Activated CD4-positive, alpha-beta T cell treated with anti-CD3 and anti-CD28 coated beads, Interleukin-2, amount 50 U/mL, for 48 hours (primary cell): ENCODE measurements around the gene GABRR3.
A peak's percentile ranks its signal among the peaks of the same experiment; 100 is the strongest.
"Not testable (repeated sequence)": the region's sequence is repeated elsewhere in the genome, so short reads cannot be mapped to it uniquely, and the experiment has no call there.

Experiments used
- DNase-seq, 2 experiments: peaks; one replicate each; pipeline ENCODE4 v3.0.0-alpha.2; 2020

The GABRR3 gene

DNA sequence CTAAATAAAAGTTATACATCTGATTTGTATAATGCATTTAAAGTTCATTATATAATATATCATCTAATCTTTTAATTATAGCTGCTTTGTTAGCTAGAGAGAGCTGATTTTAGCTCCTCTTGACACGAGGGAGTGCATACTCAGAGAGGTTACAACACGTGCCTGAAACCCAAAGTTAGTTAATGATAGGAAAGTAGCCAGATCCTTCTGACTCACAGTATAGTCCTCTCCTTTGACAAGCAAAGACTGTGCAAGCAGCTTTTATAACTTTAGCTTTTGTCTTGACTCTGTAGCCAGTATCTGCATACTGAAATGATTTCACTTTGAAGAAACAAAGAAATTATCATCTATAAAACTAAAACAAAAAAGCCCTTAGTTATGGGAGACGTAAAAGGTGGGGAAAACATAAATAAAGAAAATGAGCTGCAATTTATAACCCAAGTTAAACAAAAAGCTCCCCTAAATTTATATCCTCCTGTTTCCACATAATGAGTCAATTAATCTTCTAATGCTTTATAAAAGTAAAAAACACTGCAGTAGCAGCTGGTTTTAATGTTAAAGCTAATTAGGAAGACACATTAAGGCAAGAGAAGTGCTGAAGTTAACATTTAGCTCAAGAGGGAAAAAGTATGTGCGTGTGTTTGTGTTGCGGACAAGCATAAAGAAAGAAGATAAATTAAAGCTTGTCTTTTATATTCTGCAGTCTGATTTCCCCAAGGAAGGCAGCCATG, 13.1 kb downstream of the GABRR3 start:
- no peak for DNase-seq

DNA sequence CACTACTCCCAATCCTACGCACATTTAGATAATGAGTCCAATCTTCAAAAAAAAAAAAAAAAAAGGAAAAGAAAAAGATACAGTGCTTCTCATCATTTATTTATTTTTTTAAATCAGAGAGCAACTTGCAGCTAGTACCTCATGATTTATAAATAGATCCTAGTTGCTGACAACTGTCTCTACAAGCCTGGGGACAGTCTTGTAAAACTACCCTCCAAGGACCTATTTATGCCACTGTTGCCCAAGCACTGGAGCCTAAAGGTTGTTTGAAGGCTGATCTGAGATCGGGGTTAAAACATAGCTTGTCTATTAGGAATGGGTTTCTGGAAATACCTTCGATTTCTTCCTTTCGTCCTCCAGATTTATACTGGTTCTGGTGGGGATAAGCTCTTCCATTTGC, 14.7 kb downstream of the GABRR3 start:
- no peak for DNase-seq

DNA sequence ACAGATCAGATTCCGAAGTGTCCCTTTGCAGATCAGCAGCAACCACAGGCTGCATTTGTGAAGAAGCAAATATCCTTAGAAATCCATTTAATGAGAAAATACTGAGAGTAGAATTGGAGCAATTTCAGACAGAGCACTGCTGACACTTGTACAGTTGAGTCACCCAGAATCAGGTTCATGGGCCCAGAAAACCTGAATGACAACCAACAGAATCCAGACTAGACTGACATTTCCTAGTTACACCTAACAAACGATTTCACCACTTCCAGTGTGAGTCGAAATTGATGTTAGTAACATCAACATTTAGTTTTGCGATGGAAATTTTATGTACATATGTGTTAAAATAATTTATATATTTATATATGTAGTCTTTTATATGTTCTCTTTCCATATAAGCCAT, 16.8 kb downstream of the GABRR3 start:
- DNase-seq, result no peak

DNA sequence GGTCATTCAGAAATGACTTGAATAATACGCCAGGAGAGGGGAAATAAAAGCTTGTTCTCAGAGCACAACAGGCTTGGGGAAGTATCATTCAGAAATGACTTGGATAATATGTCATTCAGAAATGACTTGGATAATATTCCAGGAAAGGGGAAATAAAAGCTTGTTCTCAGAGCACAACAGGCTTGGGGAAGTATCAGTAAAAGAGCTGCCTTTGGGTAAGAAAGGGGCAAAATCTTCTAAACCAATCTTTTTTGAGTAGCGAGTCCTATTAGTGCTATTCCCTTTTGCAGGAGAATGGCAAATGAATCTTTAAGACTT, 20.9 kb downstream of the GABRR3 start:
- DNase-seq, result no peak

DNA sequence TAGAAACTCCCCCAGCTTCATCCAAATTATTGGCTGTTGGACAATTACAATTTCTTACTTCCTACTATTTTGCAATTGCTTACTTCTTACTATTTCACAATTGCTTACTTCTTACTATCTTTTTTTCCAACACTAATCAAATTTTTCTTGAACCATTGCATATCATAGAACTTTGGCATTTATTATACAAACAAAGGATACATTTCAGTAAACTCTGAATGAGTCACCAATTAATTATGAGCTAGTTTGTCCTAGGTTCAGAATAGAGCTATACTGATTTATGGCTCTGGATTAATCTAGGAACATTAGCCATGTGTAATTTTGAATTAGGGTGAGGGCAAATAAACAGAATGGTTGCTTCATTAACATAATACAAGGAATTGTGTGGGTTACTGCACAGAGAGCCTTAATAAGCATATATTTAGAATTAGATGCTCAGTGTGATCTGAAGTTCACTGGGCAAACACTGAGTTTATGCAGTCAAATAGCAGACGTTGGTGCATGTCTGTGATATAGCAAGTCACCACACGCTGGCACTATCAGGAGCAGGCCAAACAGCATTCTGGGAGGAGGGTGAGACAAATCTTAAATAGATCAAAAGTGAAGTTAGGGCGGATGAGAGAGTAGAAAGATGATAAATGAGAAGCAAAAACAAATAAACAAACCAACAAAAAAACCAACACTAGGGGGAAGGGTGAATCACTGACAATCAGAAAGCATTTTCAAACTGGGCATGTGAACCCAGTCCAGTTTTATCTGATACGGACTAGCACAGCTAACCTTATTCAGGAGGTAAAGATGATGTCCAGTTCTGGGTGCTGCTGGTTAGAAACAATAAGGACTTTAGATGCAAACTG, 21.5 kb downstream of the GABRR3 start:
- no peak for DNase-seq

DNA sequence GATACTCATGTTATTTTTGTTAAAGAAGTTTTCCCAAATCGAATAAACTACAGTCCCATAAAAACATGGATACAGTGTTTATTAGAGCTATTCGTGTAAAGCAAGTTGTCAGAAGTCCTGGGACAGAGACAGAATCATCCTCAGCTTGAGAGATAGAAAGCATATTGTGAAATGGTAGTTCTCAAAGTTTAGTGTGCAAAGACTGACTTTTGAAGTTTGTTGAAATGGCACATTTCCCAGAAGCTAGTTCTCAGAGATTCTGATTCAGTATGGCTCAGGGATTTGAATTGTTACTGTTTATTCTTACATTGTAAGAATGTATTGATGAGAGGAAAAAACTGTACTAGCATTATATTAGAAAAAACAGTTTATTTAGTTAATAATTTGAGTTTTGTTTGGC, 22.1 kb downstream of the GABRR3 start:
- no peak for DNase-seq

DNA sequence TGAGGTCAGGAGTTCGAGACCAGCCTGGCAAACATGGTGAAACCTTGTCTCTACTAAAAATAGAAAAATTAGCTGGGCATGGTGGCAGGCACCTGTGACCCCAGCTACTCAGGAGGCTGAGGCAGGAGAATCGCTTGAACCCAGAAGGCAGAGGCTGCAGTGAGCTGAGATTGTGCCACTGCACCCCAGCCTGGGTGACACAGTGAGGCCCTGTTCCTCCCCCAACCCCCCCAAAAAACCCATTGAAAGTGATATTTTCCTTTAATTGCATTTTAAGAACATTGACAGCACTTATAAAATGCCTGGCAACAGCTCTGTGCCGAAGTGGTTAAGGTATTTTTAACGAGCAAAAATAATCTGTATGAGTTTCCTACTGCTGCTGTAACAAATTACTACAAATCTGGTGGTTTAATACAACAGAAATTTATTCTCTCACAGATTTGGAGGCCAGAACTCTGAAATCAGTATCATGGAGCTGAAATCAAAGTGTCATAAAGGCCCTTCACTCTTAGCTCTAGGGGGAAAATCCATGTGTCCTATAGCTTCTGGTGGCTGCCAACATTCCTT, 24.1 kb downstream of the GABRR3 start:
- DNase-seq, result not testable (repeated sequence)

DNA sequence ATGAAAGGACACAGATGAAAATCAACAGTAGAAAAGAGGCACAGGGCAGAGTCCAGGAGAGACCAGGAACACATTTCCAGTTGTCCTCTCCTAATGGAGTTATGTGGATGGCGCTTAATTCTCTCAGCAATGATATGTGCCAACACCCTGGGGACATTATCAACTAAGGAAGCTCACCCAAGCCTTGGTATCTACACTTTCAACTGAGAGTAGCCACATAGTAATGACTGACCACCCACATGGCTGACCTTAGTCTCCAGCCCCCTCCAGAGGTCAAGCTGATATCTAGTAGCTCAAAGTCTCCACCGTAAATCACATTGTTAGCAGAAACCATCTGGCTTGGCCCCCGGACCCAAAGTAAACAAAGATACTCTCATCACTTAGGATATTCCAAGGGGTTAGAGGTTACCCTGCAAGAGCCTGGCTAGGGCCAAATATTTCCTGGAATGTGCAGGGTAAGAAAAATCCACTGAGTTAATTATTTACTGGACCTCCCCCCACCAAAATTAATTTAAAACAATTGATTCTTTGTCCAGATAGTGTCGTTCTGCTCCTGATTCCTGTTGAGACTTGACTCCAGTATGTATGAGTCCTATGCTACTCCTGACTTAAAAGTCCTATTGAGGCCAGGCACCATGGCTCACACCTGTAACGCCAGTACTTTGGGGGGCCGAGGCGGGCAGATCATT, 24.8 kb downstream of the GABRR3 start:
- DNase-seq, result no peak

DNA sequence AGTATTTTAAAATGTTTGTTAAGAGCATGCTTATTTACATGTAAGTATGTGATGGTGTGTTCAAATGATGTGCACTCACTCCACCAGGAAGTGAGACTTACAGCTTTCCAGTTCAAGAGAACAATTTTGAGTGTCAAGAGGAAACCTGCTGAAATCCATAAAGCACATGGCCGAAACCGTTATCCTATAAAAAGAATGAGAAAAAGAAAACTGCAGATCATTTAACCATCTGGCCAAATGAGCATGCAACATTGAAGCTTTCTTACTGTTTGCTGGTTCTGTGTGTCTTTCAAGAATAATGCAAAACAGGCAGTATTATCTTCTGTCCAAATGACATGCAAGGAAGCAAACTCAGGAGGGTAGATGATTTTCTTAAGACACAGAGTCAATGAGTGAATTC, 26.3 kb downstream of the GABRR3 start:
- DNase-seq, result no peak

DNA sequence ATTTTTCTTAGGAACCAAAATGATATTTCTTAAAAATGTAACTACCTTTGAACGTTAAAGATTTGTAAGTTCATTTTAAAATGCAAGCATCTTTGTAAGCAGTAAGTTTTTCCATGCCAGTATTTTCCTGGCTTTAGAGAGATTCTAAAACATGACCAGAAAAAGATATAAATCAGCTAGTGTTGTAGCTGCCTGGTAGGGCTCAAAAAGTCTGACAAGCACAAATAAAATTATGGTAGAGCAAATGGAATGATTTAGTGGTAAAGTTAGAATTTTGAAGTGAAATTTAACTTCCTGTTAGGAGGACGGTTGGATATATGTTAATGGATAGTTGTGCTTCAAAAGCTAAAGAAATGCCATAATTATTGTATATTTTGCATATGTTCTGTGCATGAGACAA, 29.7 kb downstream of the GABRR3 start:
- no peak for DNase-seq

DNA sequence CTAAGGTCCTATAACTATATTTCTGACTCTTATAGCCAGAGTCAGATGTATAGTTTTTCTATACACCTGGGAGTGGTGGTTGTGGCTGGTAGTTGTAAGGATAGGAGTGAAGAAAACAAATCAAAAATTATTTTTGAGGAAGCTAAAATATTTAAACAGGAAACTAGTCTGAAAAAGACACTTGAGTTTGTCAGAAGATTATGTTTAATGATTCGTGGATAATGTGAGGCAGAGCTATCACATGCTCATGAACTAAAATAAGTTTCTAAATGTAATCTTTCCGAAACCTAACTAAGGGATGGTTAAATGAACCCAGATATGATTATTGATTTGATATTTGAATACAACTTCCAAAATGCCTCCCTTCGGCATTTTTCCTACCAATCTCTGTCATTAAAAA, 30.4 kb downstream of the GABRR3 start:
- DNase-seq, result no peak

DNA sequence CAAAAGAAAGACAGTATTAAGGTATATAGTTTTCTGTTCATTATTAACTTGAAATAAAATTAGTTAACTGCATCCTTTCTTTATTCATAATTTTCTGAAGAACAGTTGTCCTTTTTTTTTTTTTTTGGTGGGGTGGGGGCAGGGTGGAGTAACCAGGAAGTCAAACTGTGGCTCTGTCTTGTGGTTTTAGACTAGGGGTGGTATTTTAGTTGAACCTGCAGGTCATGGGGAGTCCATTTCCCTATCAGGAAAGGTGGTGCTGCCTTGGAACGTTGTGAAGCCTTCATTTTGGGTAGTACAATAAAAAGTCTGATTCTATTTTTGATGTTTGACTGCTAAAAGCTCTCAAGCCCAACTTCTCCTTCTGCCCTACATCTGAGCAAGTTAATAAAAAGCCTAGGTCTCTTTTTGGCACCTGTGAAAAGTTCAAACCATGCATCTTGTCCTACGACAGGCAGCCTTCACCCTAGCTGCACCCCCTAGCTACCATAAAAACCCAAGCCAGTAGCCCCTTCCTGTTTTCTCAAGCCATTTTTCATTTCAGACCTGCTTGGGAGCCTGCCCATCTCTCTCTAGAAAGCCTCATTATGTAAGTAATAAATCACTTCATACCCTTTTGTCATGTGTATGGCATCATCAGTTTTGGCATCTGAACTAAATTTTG, 31.7 kb downstream of the GABRR3 start:
- no peak for DNase-seq

DNA sequence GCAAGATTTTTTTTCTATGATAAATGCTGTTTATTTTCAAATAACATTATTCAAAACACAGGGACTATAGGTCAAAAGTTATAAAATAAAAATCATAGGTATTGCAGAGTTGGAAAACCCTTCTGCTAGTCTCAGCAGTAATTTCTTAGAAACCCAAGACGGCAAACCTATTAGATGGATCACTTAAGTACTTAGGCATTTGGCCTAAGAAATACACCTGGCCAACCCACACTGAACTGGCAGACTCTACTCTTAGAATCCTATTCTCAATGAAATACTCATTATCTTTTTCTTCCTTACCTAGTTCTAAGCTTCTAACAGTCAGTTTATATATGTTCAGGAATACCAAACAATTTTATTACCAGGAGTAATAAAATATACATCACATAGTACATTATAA, 32.4 kb downstream of the GABRR3 start:
- DNase-seq, result no peak

DNA sequence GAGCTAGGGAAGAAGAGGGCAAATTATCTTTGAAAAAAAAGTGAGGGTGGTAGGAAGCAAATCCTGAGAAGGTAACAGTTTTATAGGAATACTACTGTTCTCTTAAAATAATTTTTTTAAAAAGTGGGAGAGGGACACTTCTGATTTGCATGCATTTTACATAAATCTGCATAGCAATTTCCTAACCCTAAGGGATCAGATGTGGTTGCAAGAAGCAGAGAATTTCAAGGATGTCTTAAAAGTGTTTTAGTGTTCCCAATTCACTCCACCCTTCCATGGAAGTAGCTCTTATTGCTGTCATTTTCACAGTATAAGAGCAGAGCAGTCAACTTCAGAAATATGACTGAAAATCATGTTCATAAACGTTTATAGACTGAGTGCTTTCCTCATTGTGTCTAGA, 35.1 kb downstream of the GABRR3 start:
- DNase-seq, result no peak

DNA sequence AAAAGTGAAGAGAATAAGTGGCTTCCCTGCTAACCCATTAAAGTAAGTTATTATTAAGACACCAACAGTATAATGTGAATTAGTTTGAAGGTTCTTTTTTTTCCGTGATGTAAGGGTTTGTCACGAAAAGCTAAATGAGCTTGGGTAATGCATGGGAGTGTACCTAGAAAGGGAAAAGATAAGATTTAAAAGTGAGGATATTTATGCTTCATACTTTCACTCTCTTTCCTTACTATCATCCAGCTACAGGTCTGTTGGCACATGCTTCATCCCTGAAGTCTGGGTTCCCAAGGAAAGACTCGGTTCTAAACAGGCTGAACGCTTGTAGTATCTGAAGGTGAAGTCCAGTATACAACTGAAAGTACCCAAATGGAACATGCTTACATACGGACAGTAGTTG, 36.0 kb downstream of the GABRR3 start:
- no peak for DNase-seq

DNA sequence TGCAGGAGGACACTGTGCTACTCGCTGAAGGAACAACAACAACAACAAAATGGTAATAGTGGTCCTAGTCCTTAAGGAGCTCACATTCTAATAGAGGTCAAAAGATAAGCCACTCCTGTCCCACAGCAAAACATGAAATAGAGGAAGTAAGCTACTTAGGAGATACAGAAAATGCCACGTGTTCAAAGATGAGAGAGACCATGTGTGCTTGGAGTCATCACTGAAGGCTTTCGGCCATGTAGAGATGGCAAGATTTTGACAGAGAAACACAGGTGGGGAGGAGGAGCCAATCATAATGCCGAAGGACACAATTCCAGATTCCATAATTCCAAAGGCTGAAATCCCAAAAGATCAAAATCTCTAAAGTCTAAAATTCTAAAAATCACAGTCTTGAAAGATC, 38.1 kb downstream of the GABRR3 start:
- DNase-seq, result no peak

DNA sequence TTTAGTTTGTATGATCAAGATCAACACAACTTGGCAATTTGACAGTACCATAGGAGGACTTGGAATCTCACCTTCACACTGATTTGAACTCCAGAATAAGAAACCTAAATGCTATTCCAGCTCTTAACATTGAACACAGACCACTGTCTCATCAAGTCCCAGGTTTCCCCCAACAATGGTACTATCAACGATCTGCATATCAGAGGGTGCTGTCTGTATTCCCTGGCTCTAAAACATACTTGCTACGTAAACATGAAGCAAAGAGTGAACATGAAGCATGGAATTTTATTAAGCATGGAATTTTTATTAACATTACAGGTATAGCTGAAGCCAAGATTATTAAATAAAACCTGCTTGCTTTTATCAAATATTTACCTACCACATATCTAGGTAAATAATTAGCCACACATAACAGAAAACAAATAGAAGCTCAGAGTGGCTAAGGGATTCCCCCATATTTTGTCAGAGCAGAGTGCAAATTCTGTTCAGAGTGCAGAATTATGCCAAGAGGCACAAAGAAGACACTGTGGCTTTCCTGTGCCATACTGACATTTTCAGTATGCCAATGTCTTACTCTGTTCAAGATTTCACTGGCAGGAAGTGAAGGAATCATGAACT, 40.7 kb downstream of the GABRR3 start:
- DNase-seq, result no peak

DNA sequence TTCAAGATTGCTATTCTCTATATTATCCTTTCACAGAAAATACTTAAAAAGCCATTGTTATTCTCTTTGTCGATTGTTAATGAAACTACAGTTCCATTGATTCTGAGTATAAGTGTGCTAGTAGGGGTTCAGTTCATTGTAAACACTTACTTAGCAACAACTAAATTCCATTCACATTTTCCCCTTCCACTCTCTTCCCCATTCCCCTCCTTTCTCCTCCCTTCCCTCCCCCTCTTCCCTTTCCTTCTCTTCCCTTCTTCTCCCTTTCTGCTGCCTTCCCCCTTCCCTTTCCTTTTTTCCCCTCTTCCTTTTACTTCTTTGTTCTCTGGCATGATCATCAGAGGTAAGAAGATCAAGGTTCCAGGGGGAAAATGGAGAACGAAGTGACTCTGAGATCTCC, 41.6 kb downstream of the GABRR3 start:
- DNase-seq, result no peak

DNA sequence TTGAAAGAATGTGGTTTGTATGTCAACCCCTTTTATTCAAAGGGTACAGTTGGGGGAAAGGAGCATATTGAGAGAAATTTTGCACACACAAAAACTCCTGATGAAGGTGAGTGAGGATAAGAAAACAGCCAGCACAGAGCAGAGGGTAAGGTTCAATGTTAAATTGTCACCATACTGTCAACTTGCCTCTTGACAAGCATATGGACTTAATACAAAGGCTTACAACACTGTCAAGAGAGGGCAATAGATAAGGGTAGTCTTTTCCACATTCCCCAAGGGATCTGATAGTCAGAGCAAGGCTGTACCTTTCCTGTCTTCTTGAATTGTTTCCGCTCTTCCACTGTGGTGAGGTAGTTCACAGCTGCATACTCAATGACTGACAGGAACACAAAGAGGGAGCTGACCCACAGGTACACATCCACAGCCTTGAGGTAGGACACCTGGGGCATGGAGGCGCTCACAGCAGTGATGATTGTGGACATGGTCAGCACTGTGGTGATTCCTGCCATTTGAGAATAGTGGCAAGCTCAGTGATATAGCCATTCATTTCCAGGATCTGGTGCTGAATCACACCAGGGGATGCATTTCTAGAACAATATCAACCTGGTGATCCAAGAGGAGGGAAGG, 42.5 kb downstream of the GABRR3 start:
- DNase-seq, result no peak

DNA sequence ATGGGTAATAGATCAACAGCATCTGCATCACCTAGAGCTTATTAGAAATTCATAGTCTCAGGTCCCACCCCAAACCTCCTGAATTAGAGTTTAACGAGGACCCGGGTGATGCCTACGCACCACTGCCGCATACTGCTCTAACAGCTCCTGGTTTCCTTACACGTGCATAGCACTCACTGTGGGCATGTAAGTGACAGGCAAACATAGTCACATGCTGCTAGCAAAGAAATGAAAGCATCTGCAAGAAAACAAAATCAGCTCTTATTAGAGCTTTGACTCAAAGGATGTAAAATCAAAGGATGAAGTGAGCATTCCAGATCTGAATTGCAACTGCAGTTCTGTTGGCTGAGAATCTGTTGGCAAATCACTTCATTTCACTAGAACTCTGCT, 43.8 kb downstream of the GABRR3 start:
- DNase-seq, result no peak

DNA sequence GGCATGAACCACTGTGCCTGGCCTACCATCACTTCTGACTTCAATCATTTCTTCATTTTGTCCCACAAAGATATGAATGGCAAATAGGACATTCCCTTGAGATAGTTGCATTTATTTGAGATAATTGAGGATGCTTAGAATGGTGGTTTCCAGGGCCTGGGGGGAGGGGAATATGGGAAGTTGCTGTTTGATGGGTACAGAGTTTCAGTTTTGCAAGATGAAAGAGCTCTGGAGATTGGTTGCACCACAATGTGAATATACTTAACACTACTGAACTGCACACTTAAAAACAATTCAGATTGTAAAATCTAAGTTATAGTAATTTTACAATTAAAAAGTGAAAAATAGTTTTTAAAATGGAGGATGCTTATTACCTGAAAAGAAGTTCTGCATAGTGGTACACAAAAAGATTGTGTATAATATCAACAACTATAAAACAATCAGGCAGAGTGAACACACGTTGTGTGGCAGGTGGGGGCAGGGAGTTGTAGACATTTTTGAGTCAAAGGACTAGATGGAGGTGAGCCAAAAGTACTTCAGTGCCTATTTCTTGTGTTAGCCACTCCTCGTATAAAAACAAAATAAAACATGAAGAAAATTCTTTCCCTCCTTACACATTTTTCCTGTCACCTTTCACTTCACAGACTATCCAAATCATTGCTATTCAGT, 44.4 kb downstream of the GABRR3 start:
- DNase-seq, result peak; percentile 15 to 33
